ENCODE measurements around the gene INSR.

DNA sequence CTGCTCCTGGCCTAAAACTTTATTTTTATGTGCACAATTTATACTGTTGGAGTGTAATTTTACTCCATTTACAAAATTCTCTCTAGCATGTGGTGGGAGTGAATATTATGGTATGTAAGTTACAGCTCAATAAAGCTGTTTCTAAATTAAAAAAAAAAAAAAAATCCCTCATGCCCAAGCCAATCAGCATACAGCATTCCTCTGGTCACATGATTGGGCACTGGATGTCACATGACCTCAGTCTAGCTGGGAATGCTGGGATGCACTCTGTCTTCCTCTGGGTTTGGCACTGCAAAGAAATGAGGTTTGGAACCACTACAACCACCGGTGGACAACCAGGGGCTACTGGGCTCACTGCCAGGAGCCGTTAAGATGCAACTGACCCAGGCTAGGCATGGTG is 157.1 kb downstream of the INSR start:
- TF ChIP-seq POLR2AphosphoS5 (IDR thresholded peaks at IDR 0.05; ENCODE audit: low read length) (no peak), EP300 (IDR thresholded peaks at IDR 0.05; ENCODE audit: borderline replicate concordance in 1 of 2, control insufficient read depth in 1 of 2, low read depth in 2 of 2, low read length in 2 of 2) (no peak), FOS (IDR thresholded peaks at IDR 0.05; ENCODE audit: borderline replicate concordance, extremely low read depth, insufficient read length) (no peak), POLR2A (IDR thresholded peaks at IDR 0.05; ENCODE audit: low read depth, low read length) (no peak), CTCF (IDR thresholded peaks at IDR 0.05 in 2 of 3, conservative IDR thresholded peaks at IDR 0.05 in 1 of 3; ENCODE audit: control insufficient read depth in 2 of 3, extremely low read depth in 1 of 3, insufficient read depth in 1 of 3, low read depth in 3 of 3, low read length in 3 of 3) (no peak), BCLAF1 (IDR thresholded peaks at IDR 0.05) (no peak), MAX (IDR thresholded peaks at IDR 0.05; ENCODE audit: low read depth, low read length) (no peak), NBN (IDR thresholded peaks at IDR 0.05) (no peak), SPI1 (IDR thresholded peaks at IDR 0.05; ENCODE audit: borderline replicate concordance, insufficient read depth, low read depth, low read length) (no peak), NFYB (IDR thresholded peaks at IDR 0.05; ENCODE audit: insufficient read depth, low read depth, low read length) (no peak)

Measured in GM12878 (cell line).